ENCODE data around the gene NFATC4. TPM values are rescaled to one million over a fixed set of nuclear protein-coding genes. Genes with fewer than 3 reads are reported as not detected.

Gene NFATC4
- polyA plus RNA-seq, 2 donors: 20.9 to 25.6 TPM

- Histone ChIP-seq H3K27me3 (ENCODE audit: control insufficient read depth in 1 of 2, insufficient read depth in 2 of 2, low read length in 2 of 2) (no peaks in the 10 kb centered on the region), H3K9me3 (ENCODE audit: control insufficient read depth in 2 of 2, insufficient read depth in 1 of 2, low read depth in 1 of 2, low read length in 1 of 2) (no peaks in the 10 kb centered on the region), H3K36me3 (ENCODE audit: control insufficient read depth in 2 of 2, insufficient read depth in 2 of 2, low read length in 1 of 2) (no peaks in the 10 kb centered on the region), H3K4me1 (ENCODE audit: control insufficient read depth in 2 of 2, insufficient read depth in 2 of 2, low read length in 1 of 2) (peaks cover 15 to 25% of the 10 kb centered on the region in 2 donors), H3K27ac (ENCODE audit: low read depth in 2 of 2, low read length in 1 of 2) (peak overlapping the region in 1 of 2 donors; percentile 3), H3K4me3 (ENCODE audit: low read depth in 1 of 2, low read length in 2 of 2) (no peak overlapping the region)
- WGBS, 2 donors: 51 to 55% methylated on average over 9 of the region's 9 CpGs
Measured at GRCh38 chr14:24401810-24402702, 34.1 kb downstream of the NFATC4 start.

- Histone ChIP-seq H3K27me3 (ENCODE audit: control insufficient read depth in 1 of 2, insufficient read depth in 2 of 2, low read length in 2 of 2) (no peaks in the 10 kb centered on the region), H3K9me3 (ENCODE audit: control insufficient read depth in 2 of 2, insufficient read depth in 1 of 2, low read depth in 1 of 2, low read length in 1 of 2) (no peaks in the 10 kb centered on the region), H3K4me3 (ENCODE audit: low read depth in 1 of 2, low read length in 2 of 2) (no peak overlapping the region), H3K36me3 (ENCODE audit: control insufficient read depth in 2 of 2, insufficient read depth in 2 of 2, low read length in 1 of 2) (peaks cover 4 to 7% of the 10 kb centered on the region in 2 donors), H3K27ac (ENCODE audit: low read depth in 2 of 2, low read length in 1 of 2) (no peak overlapping the region), H3K4me1 (ENCODE audit: control insufficient read depth in 2 of 2, insufficient read depth in 2 of 2, low read length in 1 of 2) (peaks cover 5 to 13% of the 10 kb centered on the region in 2 donors)
- WGBS, 2 donors: 51 to 55% methylated on average over 7 of the region's 7 CpGs
Measured at GRCh38 chr14:24403294-24403998, 35.5 kb downstream of the NFATC4 start.

GRCh38 chr14:24404814-24405213, 36.8 kb downstream of the NFATC4 start:
- Histone ChIP-seq H3K27me3 (ENCODE audit: control insufficient read depth in 1 of 2, insufficient read depth in 2 of 2, low read length in 2 of 2) (no peaks in the 10 kb centered on the region), H3K27ac (ENCODE audit: low read depth in 2 of 2, low read length in 1 of 2) (no peak overlapping the region), H3K9me3 (ENCODE audit: control insufficient read depth in 2 of 2, insufficient read depth in 1 of 2, low read depth in 1 of 2, low read length in 1 of 2) (no peaks in the 10 kb centered on the region), H3K4me1 (ENCODE audit: control insufficient read depth in 2 of 2, insufficient read depth in 2 of 2, low read length in 1 of 2) (peaks cover 4 to 7% of the 10 kb centered on the region in 2 donors), H3K4me3 (ENCODE audit: low read depth in 1 of 2, low read length in 2 of 2) (no peak overlapping the region), H3K36me3 (ENCODE audit: control insufficient read depth in 2 of 2, insufficient read depth in 2 of 2, low read length in 1 of 2) (peaks cover 4 to 13% of the 10 kb centered on the region in 2 donors)
- WGBS, 2 donors: 65 to 71% methylated on average over 4 of the region's 4 CpGs

- Histone ChIP-seq H3K27me3 (ENCODE audit: control insufficient read depth in 1 of 2, insufficient read depth in 2 of 2, low read length in 2 of 2) (no peaks in the 10 kb centered on the region), H3K36me3 (ENCODE audit: control insufficient read depth in 2 of 2, insufficient read depth in 2 of 2, low read length in 1 of 2) (peaks cover 4 to 19% of the 10 kb centered on the region in 2 donors), H3K27ac (ENCODE audit: low read depth in 2 of 2, low read length in 1 of 2) (no peak overlapping the region), H3K4me1 (ENCODE audit: control insufficient read depth in 2 of 2, insufficient read depth in 2 of 2, low read length in 1 of 2) (peaks cover 0 to 2% of the 10 kb centered on the region in 2 donors), H3K9me3 (ENCODE audit: control insufficient read depth in 2 of 2, insufficient read depth in 1 of 2, low read depth in 1 of 2, low read length in 1 of 2) (no peaks in the 10 kb centered on the region), H3K4me3 (ENCODE audit: low read depth in 1 of 2, low read length in 2 of 2) (no peak overlapping the region)
- WGBS, 2 donors: 91% methylated on average over 6 of the region's 6 CpGs
Measured at GRCh38 chr14:24406416-24406815, 38.4 kb downstream of the NFATC4 start.

- H3K27me3 ChIP-seq (ENCODE audit: control insufficient read depth in 1 of 2, insufficient read depth in 2 of 2, low read length in 2 of 2): no peaks in the 10 kb centered on the region
- no peaks in the 10 kb centered on the region for H3K9me3 ChIP-seq (ENCODE audit: control insufficient read depth in 2 of 2, insufficient read depth in 1 of 2, low read depth in 1 of 2, low read length in 1 of 2)
- no peaks in the 10 kb centered on the region for H3K4me1 ChIP-seq (ENCODE audit: control insufficient read depth in 2 of 2, insufficient read depth in 2 of 2, low read length in 1 of 2)
- no peak overlapping the region for H3K27ac ChIP-seq (ENCODE audit: low read depth in 2 of 2, low read length in 1 of 2)
- H3K36me3 ChIP-seq (ENCODE audit: control insufficient read depth in 2 of 2, insufficient read depth in 2 of 2, low read length in 1 of 2): peaks cover 4 to 21% of the 10 kb centered on the region in 2 donors
- no peak overlapping the region for H3K4me3 ChIP-seq (ENCODE audit: low read depth in 1 of 2, low read length in 2 of 2)
- WGBS, 2 donors: 91% methylated on average over 18 of the region's 18 CpGs
Measured at GRCh38 chr14:24407608-24408325, 39.8 kb downstream of the NFATC4 start.

- 54 to 67% methylated on average over 3 of the region's 3 CpGs for WGBS, 2 donors
- Histone ChIP-seq H3K9me3 (ENCODE audit: control insufficient read depth in 2 of 2, insufficient read depth in 1 of 2, low read depth in 1 of 2, low read length in 1 of 2) (no peaks in the 10 kb centered on the region), H3K27me3 (ENCODE audit: control insufficient read depth in 1 of 2, insufficient read depth in 2 of 2, low read length in 2 of 2) (no peaks in the 10 kb centered on the region), H3K36me3 (ENCODE audit: control insufficient read depth in 2 of 2, insufficient read depth in 2 of 2, low read length in 1 of 2) (peaks cover 4 to 25% of the 10 kb centered on the region in 2 donors), H3K4me3 (ENCODE audit: low read depth in 1 of 2, low read length in 2 of 2) (no peak overlapping the region), H3K4me1 (ENCODE audit: control insufficient read depth in 2 of 2, insufficient read depth in 2 of 2, low read length in 1 of 2) (no peaks in the 10 kb centered on the region), H3K27ac (ENCODE audit: low read depth in 2 of 2, low read length in 1 of 2) (no peak overlapping the region)
Measured at GRCh38 chr14:24408764-24409163, 40.8 kb downstream of the NFATC4 start.

GRCh38 chr14:24409192-24409591, 41.2 kb downstream of the NFATC4 start:
- Histone ChIP-seq H3K27ac (ENCODE audit: low read depth in 2 of 2, low read length in 1 of 2) (no peak overlapping the region), H3K36me3 (ENCODE audit: control insufficient read depth in 2 of 2, insufficient read depth in 2 of 2, low read length in 1 of 2) (peaks cover 4 to 25% of the 10 kb centered on the region in 2 donors), H3K27me3 (ENCODE audit: control insufficient read depth in 1 of 2, insufficient read depth in 2 of 2, low read length in 2 of 2) (no peaks in the 10 kb centered on the region), H3K9me3 (ENCODE audit: control insufficient read depth in 2 of 2, insufficient read depth in 1 of 2, low read depth in 1 of 2, low read length in 1 of 2) (no peaks in the 10 kb centered on the region), H3K4me3 (ENCODE audit: low read depth in 1 of 2, low read length in 2 of 2) (no peak overlapping the region), H3K4me1 (ENCODE audit: control insufficient read depth in 2 of 2, insufficient read depth in 2 of 2, low read length in 1 of 2) (no peaks in the 10 kb centered on the region)
- WGBS, 2 donors: 74 to 85% methylated on average over 6 of the region's 6 CpGs

GRCh38 chr14:24409956-24410355, 42.0 kb downstream of the NFATC4 start:
- peaks cover 4 to 31% of the 10 kb centered on the region in 2 donors for H3K36me3 ChIP-seq (ENCODE audit: control insufficient read depth in 2 of 2, insufficient read depth in 2 of 2, low read length in 1 of 2)
- no peaks in the 10 kb centered on the region for H3K9me3 ChIP-seq (ENCODE audit: control insufficient read depth in 2 of 2, insufficient read depth in 1 of 2, low read depth in 1 of 2, low read length in 1 of 2)
- H3K4me1 ChIP-seq (ENCODE audit: control insufficient read depth in 2 of 2, insufficient read depth in 2 of 2, low read length in 1 of 2): no peaks in the 10 kb centered on the region
- no peak overlapping the region for H3K27ac ChIP-seq (ENCODE audit: low read depth in 2 of 2, low read length in 1 of 2)
- H3K27me3 ChIP-seq (ENCODE audit: control insufficient read depth in 1 of 2, insufficient read depth in 2 of 2, low read length in 2 of 2): no peaks in the 10 kb centered on the region
- WGBS, 2 donors: 91 to 92% methylated on average over 10 of the region's 10 CpGs
- H3K4me3 ChIP-seq (ENCODE audit: low read depth in 1 of 2, low read length in 2 of 2): no peak overlapping the region

Measured in esophagus (tissue), 2 donors.